HEK293 (cell line): ENCODE results near the gene ZMYND12.

Source experiments
- HOXA7 ChIP-seq: sonication (generic); formaldehyde crosslinking; IDR thresholded peaks from 2 replicates; pipeline ENCODE4 v1.8.1; 2022; ENCODE audit warnings: missing genetic modification reagents, borderline replicate concordance
- SP2 ChIP-seq: fragments of 450-650 bp; formaldehyde crosslinking; IDR thresholded peaks from 2 replicates; pipeline ENCODE4 v1.5.1; 2016; ENCODE audit warnings: missing biosample characterization, missing genetic modification characterization
- YY1 ChIP-seq: fragments of 450-650 bp; formaldehyde crosslinking; IDR thresholded peaks from 2 replicates; pipeline ENCODE4 v1.5.1; 2018; ENCODE audit warnings: missing biosample characterization, missing genetic modification characterization
- ZNF274 ChIP-seq, 2 experiments: fragments of 200-500 bp in 1 of 2; fragments of 450-650 bp in 1 of 2; sonication (Bioruptor generic) in 1 of 2; formaldehyde crosslinking in 1 of 2; IDR thresholded peaks; 2 replicates each; pipeline versions ENCODE4 v1.5.1 to v1.6.1; 2014 to 2016; ENCODE audit warnings: borderline replicate concordance in 1 of 2, inconsistent platforms in 1 of 2, low read length in 1 of 2, missing biosample characterization in 1 of 2, missing genetic modification characterization in 1 of 2
- ZNF548 ChIP-seq: fragments of 450-650 bp; formaldehyde crosslinking; IDR thresholded peaks from 2 replicates; pipeline ENCODE4 v1.5.1; 2016; ENCODE audit warnings: missing biosample characterization, missing genetic modification characterization
- ZNF76 ChIP-seq: fragments of 450-650 bp; formaldehyde crosslinking; IDR thresholded peaks from 2 replicates; pipeline ENCODE4; 2016; ENCODE audit warnings: low read depth, missing biosample characterization, missing genetic modification characterization, borderline replicate concordance
- ZNF768 ChIP-seq: fragments of 450-650 bp; formaldehyde crosslinking; IDR thresholded peaks from 2 replicates; pipeline ENCODE4 v1.5.1; 2018; ENCODE audit warnings: missing biosample characterization, mild to moderate bottlenecking, missing genetic modification characterization

DNA sequence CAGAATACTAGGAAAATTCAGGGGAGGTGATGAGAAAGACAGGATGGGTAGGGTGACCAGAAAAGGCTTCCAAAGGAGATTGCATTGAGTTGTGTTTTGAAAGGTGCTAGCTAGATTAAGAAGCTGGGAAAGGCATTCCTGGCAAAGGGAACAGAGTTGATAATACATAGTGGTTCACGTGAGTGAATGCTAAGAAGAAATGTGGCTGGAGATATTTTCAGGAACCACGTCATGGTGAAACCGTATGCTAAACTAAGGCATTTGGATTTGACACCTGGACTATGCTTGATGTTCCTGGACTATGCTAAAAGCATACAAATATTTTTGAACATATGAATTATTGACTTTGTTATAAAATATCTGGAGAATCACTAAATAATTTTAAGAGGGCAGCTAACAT, 22.0 kb upstream of the ZMYND12 start:
- TF ChIP-seq HOXA7 (CRISPR knock-in tag) (no peak), ZNF274 (IDR thresholded peaks at IDR 0.05; ENCODE audit: low read length) (no peak), ZNF274 (tag by site-specific recombination; IDR thresholded peaks at IDR 0.05; ENCODE audit: borderline replicate concordance) (no peak), ZNF76 (no peak), SP2 (tag by site-specific recombination) (no peak), ZNF548 (tag by site-specific recombination) (no peak), YY1 (tag by site-specific recombination) (no peak), ZNF768 (tag by site-specific recombination) (no peak)
